Stimulated activated CD8-positive, alpha-beta memory T cell treated with anti-CD3 and anti-CD28 coated beads, Interleukin-4, amount 100 ng/mL, for 48 hours (primary cell): ENCODE measurements around the gene TCP10L.
"Not testable (repeated sequence)": the region's sequence is repeated elsewhere in the genome, so short reads cannot be mapped to it uniquely, and the experiment has no call there.

Experiments used
- DNase-seq: peaks from one replicate; pipeline ENCODE4 v3.0.0-alpha.2; 2020

The TCP10L gene

DNA sequence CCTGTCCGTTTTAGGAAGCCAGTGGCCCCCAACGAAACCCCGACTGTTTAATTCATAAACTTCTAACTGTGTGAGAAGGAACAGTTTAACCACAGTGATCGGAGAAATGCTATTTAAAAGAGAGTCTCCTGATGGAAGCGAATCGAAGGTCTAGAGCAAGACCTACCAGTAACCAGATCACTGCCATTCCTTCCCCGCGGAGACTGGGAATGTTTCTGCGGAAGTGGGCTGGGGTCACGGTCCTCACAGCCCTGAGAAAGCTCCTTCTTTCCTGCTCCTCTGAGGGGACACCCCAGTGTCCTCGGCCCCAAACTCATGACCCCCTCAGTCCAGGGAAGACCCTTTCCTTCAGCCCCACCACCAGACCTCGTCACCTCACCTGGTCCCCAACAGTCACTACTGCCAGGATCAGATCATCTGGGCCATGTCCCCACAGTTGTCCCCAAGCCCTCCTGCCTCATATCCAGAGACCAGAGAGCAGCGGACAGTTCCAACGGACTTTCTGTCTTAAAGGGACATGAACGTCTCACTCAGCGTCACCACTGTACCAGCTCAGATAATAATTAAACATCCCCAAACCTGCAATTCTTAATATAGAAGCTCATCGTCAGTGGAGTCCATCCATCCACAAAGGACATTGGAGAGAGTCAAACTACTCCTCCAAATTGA, at the start of gene TCP10L:
TCP10L (minus strand) TSS at position 482 of the 669 bp plus-strand sequence. CDS start 1,219 bp downstream, outside the sequence.
- DNase-seq: no peak

- DNase-seq: no peak
These were observed 41.4 kb upstream of the TCP10L start for GRCh38 chr21:32626621-32627196.

GRCh38 chr21:32618218-32618617, 32.9 kb upstream of the TCP10L start:
- not testable (repeated sequence) for DNase-seq

DNA sequence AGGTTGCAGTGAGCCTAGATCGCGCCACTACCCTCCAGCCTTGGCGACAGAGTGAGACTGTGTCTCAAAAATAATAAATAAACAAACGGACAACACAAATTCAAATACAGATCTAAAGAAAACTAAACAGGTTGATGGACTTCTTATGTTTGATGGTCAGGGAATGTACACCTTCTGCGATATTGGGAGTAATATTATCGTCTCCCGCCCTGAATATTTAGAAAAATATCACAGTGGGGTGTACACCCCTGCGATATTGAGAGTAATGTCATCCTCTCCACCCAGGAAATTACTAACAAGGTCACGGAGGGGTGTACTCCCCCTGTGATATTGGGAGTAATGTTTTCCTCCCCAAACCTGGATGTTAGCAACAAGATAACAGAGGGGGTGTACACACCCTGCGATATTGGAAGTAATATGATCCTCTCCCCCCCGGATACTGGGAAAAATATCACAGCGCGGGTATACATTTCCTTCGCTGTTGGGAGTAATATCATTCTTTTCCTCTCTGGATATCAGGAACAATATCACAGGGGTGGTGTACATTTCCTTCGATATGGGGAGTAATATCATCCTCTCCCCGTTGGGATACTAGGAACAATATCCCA, 28.2 kb upstream of the TCP10L start:
- DNase-seq: no peak

GRCh38 chr21:32612999-32613337, 27.6 kb upstream of the TCP10L start:
- no peak for DNase-seq

DNA sequence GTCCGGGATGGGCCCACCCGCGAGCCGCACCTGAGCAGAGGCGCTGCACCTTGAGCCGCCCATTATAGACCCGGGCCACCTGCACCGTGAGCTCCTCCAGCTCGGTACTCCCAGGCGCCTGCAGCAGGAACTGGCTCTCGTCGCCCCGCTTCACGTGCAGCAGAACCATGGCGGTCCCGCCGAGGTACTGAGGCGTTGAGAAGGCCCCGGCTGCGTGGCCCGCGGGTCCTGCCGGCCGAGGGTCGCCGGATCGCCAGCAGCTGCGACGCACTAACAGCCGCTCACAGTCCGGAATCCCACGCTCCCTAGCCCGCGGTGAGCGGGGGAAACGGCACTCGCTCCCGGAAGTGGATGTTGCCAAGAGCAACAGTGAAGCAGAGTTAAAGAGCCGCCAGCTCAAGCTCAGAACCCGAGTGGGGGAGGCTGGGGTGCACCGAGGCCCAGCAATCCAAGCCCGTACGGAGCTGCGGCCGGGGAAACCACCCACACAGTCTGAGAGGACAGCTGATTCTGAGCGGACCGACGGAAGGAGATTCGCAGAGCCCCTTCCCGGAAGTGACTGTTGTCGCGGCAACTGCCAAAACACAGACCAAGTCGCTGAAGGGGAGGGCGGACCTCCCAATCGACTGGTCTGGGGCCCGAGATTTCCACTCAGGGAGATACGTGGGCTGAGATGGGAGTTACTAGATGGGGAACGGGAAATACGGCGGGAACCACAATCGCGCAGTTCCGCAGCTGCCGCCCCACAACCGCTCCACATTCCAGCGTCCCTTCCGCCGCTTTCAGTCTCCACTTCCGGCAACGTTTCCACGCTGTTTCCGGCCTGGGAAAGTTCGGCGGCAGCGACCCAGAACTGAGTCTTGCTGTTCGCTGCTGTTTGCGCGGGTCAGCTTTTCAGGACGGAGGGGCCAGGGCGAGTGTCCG, 27.0 kb upstream of the TCP10L start, which contains the start of gene CFAP298:
CFAP298 (minus strand) TSS at position 303 of the 924 bp plus-strand sequence; CDS start at position 169, 134 bp downstream.
- peak; percentile 89 for DNase-seq

DNA sequence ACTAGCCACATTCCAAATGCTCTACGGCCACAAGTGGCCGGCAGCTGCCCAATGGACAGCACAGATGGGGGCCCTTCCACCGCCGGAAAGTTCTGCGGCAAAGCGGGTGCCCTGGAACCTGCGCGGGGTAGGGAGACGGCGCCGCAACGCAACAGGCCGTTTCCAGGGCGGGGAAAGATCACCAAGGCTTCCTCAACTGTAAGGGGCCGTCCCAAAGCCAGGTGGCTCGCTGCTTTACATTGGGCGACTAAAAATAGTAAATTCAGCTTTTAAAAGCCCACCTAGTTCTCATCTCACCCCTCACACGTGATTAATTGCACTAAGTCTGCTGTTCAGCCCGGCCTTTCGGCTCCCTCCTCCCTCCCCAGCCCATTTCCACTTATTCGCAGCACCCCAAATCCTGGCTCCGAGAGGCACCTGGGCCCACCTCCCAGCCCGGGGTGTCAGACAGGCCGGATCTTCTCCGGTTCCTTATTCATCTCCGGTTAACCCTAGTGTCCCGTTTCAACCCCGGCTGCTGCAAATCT, 26.2 kb upstream of the TCP10L start:
- peak; percentile 58 for DNase-seq

DNA sequence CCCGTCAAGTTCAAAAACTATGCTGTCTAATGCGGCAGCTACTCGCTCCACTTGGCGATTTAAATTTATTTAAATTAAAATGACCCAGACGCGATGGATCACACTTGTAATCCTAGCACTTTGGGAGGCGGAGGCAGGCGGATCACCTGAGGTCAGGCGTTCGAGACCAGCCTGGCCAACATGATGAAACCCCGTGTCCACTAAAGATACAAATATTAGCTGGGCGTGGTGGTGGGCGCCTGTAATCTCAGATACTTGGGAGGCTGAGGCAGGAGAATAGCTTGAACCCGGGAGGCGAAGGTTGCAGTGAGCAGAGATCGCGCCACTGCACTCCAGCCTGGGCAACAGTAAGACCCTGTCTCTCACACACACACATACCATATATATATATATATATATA, 25.6 kb upstream of the TCP10L start:
- not testable (repeated sequence) for DNase-seq

- no peak for DNase-seq
These were observed 23.5 kb upstream of the TCP10L start for GRCh38 chr21:32608851-32609250.

- no peak for DNase-seq
These were observed 20.1 kb upstream of the TCP10L start for GRCh38 chr21:32605469-32605868.

GRCh38 chr21:32604464-32604863, 19.1 kb upstream of the TCP10L start:
- DNase-seq: no peak

DNA sequence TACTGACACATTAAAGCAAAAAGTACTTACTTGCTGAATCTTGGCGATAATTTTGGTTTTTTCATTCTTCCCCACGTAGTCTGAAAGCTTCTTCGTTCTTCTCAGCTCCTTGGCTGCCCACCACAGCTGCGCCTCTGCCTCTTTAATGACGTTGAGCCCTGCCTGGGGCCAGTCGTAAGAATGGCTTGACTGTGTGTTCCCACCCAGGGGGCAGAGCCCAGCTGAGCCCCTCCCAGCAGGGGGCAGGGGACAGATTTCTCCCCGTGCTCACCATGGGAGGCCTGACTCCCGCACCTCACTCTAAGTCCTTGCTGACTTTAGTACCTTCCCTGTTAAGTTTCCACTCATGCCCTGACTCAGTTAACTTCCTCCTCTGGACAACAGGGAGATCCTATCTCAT, 17.8 kb upstream of the TCP10L start:
- no peak for DNase-seq

GRCh38 chr21:32602099-32602498, 16.8 kb upstream of the TCP10L start:
- no peak for DNase-seq

- no peak for DNase-seq
These were observed 14.2 kb upstream of the TCP10L start for GRCh38 chr21:32599526-32599925.

DNA sequence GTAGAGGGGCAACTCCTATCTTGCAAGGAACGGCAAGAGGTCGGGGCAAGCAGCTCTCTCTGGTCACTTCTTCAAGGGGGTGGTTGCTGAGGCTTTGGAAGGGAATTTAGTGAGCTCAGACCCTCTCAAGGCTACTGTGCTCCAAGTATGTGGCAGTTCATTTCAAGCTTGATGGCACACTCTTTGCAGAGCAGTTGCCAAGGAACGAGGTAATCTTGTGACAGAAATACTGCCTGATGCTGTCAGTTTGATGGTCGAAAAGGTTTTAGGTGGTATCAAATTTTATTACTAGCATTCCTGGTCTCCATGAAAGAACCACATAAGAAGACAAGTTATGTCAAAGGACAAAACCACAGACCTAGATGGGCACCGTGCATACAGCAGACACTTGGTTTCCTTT, 13.8 kb upstream of the TCP10L start:
- DNase-seq: no peak

DNA sequence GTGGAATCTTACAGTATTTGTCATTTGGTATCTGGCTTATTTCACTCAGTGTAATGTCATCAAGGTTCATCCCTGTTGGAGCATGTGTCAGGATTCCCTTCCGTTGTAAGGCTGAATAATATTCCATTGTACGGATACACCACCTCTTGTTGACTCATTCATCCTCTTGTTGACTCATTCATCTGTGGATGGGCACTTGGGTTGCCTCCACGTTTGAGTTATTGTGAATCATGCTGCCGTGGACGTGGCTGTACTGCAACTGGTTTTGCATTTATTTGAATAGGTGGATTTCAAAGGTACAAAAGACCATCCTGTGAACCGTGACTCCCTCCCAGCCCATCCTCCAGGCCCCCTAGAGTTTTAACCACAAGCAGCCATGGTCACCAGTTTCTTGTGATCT, 11.9 kb upstream of the TCP10L start:
- no peak for DNase-seq

GRCh38 chr21:32595431-32595830, 10.1 kb upstream of the TCP10L start:
- no peak for DNase-seq

- DNase-seq: no peak
These were observed 8.4 kb upstream of the TCP10L start for GRCh38 chr21:32593690-32594089.

DNA sequence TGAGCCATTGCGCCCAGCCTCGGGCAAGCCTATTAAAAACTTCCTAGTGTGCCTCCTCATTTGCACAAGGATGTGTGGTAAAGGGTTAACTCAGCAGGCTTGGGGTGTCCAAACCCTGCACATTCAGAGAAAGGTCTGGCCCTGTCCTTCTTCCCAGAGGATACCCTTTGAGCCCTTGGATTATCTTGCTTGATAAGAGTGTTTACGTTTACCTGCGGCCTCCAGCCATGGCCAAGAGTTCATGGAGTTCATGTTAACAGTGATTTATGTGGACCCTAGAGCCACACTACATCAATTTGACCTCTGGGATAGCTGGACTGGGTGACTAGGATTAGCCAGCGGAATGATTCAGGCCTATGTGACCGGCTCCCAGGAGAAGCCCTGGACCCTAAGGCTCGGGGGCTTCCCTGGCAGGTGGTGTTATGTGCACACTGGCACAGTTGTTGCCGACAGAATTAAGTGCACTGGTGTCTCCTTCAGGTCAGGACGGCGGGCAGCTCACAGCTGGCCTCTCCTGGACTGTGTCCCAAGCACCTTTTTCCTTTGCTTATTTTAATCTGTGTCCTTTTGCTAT, 7.7 kb upstream of the TCP10L start:
- no peak for DNase-seq

- DNase-seq: no peak
These were observed 4.8 kb upstream of the TCP10L start for GRCh38 chr21:32590130-32590529.

GRCh38 chr21:32587651-32588050, 2.3 kb upstream of the TCP10L start:
- no peak for DNase-seq

- DNase-seq: no peak
These were observed 1.8 kb upstream of the TCP10L start for GRCh38 chr21:32587120-32587519.

DNA sequence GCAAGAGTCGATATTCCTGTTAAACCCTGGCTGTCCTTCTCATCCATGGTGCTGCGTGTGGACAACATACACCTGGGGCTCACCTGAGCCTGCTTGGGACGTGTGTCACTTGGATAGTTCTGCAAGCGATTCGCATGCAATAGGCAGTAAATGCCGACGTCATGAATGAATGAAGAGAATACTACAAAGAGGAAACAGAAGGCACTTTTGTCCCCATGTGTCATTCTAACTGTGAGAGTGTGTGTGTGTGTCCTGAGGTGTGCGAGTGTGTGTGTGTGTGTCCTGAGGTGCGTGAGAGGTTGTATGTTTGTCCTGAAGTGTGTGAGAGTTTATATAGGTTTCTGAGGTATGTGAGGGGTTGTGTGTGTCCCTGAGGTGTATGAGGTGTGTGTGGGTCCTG, 647 bp upstream of the TCP10L start:
- DNase-seq: no peak
